OCI-LY7 (cell line): Measurements from ENCODE around the gene CDCA7L.

Experiments
- CTCF ChIP-seq: fragments of 200-600 bp; sonication (generic); conservative IDR thresholded peaks from 2 replicates; pipeline ENCODE4 v1.5.1; 2014; ENCODE audit warnings: mild to moderate bottlenecking, antibody characterized with exemption, low read length, moderate library complexity, mixed read lengths
- EZH2phosphoT487 ChIP-seq: fragments of 200-600 bp; sonication (generic); IDR thresholded peaks from 2 replicates; pipeline ENCODE4 v1.6.1; 2018; ENCODE audit warnings: low read depth, borderline replicate concordance, mild to moderate bottlenecking, mixed run types, antibody characterized with exemption, low read length, moderate library complexity, mixed read lengths

GRCh38 chr7:21943436-21943835 is 2.3 kb downstream of the CDCA7L start:
- TF ChIP-seq CTCF (no peak), EZH2phosphoT487 (no peak)
